ENCODE measurements around the gene SERPIND1.
"Not testable (repeated sequence)": the region's sequence is repeated elsewhere in the genome, so short reads cannot be mapped to it uniquely, and the experiment has no call there.

SERPIND1 gene

GRCh38 chr22:20747223-20747622 lies 26.7 kb upstream of the SERPIND1 start:
- no peak for DNase-seq

- DNase-seq = no peak
These were observed 25.8 kb upstream of the SERPIND1 start for GRCh38 chr22:20748082-20748481.

- no peak for DNase-seq
These were observed 25.0 kb upstream of the SERPIND1 start for GRCh38 chr22:20748731-20749428.

- DNase-seq = no peak
These were observed 24.5 kb upstream of the SERPIND1 start for GRCh38 chr22:20749453-20749852.

GRCh38 chr22:20750461-20751184 lies 23.3 kb upstream of the SERPIND1 start:
- peak; percentile 1 to 44 for DNase-seq

- no peak for DNase-seq
These were observed 22.6 kb upstream of the SERPIND1 start for GRCh38 chr22:20751185-20751851.

- no peak for DNase-seq
These were observed 21.7 kb upstream of the SERPIND1 start for GRCh38 chr22:20752104-20752741.

- DNase-seq = no peak
These were observed 21.0 kb upstream of the SERPIND1 start for GRCh38 chr22:20752873-20753272.

- DNase-seq = no peak
These were observed 17.1 kb upstream of the SERPIND1 start for GRCh38 chr22:20756846-20757245.

GRCh38 chr22:20758688-20759087 lies 15.2 kb upstream of the SERPIND1 start:
- DNase-seq = no peak

- no peak for DNase-seq
These were observed 13.8 kb upstream of the SERPIND1 start for GRCh38 chr22:20760084-20760483.

- no peak for DNase-seq
These were observed 12.4 kb upstream of the SERPIND1 start for GRCh38 chr22:20761536-20761935.

- DNase-seq = no peak
These were observed 11.6 kb upstream of the SERPIND1 start for GRCh38 chr22:20762233-20762796.

- DNase-seq = no peak
These were observed 10.1 kb upstream of the SERPIND1 start for GRCh38 chr22:20763630-20764470.

GRCh38 chr22:20764471-20764720 lies 9.5 kb upstream of the SERPIND1 start:
- DNase-seq = no peak

GRCh38 chr22:20764729-20765128 lies 9.2 kb upstream of the SERPIND1 start:
- DNase-seq = no peak

GRCh38 chr22:20765938-20766337 lies 8.0 kb upstream of the SERPIND1 start:
- no peak for DNase-seq

GRCh38 chr22:20766530-20766929 lies 7.4 kb upstream of the SERPIND1 start:
- DNase-seq = no peak

GRCh38 chr22:20769496-20769826 lies 4.5 kb upstream of the SERPIND1 start:
- not testable (repeated sequence) for DNase-seq

- no peak for DNase-seq
These were observed 1.8 kb upstream of the SERPIND1 start for GRCh38 chr22:20771918-20772625.

GRCh38 chr22:20774882-20775281 lies 969 bp downstream of the SERPIND1 start:
- no peak for DNase-seq

GRCh38 chr22:20775342-20775895 lies 1.5 kb downstream of the SERPIND1 start:
- DNase-seq = no peak

Data from CD4-positive, alpha-beta T cell treated with Interleukin-1 beta for 1 hour (primary cell).